Measurements from ENCODE around the gene IGFBP4. TPM values are rescaled to one million over a fixed set of nuclear protein-coding genes. Genes with fewer than 3 reads are reported as not detected.

Gene IGFBP4
- total RNA-seq, 1 experiment from 2014 or later, result 7.9 TPM

- Histone ChIP-seq H3K36me3 (no peaks in the 10 kb centered on the region), H3K4me3 (no peak overlapping the region), H3K9me3 (no peaks in the 10 kb centered on the region), H3K27me3 (0 out of 2 replicates have a peak, but pooled peaks cover 2% of the 10 kb centered on the region)
- no peak for DNase-seq
Observed at GRCh38 chr17:40460968-40461731, 17.9 kb downstream of the IGFBP4 start.

GRCh38 chr17:40461732-40462342 is 18.6 kb downstream of the IGFBP4 start:
- no peaks in the 10 kb centered on the region for H3K36me3 ChIP-seq
- no peak for DNase-seq
- H3K4me3 ChIP-seq, result no peak overlapping the region
- H3K27me3 ChIP-seq, result 0 out of 2 replicates have a peak, but pooled peaks cover 2% of the 10 kb centered on the region
- H3K9me3 ChIP-seq, result no peaks in the 10 kb centered on the region

DNA sequence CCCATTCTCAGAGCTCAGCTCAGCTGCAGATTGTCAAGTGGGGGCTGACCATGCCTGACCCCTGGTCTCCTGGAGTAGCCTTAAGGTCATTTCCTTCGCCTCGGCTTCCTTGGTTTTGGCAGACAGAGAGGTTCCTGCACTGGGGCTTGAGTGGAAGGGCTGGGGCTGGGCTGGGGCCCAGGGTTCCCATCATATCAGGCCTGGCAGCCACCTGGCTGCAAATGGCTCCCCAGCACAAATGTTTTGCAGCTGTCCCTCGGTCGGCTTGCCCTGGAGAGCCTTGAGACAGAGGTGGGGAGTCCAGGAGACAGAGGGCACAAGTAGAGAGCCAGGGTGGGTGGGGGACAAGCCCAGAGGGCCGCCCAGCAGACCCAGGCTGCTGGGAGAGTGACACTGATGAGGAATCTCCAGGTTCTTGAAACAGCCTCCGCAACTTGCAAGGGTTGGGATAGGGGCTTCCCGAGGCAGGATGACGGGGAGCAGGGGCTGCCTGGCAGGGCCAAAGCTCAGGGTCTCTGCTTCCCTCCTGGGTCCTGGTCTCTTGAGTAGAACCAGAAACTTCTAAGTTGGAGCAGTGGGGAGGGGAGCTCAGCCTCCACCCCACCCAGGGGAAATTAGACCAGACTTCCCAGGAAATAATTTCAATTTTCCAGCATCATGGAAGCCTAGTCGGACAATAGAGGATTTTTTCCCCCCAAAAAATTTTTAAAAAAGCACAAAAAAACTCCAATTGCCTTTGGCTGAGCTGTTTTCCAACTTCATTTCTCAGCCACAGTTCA is 19.3 kb downstream of the IGFBP4 start:
- DNase-seq, result no peak
- no peaks in the 10 kb centered on the region for H3K9me3 ChIP-seq
- no peak overlapping the region for H3K4me3 ChIP-seq
- H3K36me3 ChIP-seq, result no peaks in the 10 kb centered on the region
- H3K27me3 ChIP-seq, result 0 out of 2 replicates have a peak, but pooled peaks cover 2% of the 10 kb centered on the region

GRCh38 chr17:40463122-40463550 is 19.9 kb downstream of the IGFBP4 start:
- DNase-seq, result no peak
- no peak overlapping the region for H3K4me3 ChIP-seq
- 0 out of 2 replicates have a peak, but pooled peaks cover 2% of the 10 kb centered on the region for H3K27me3 ChIP-seq
- H3K36me3 ChIP-seq, result no peaks in the 10 kb centered on the region
- no peaks in the 10 kb centered on the region for H3K9me3 ChIP-seq

DNA sequence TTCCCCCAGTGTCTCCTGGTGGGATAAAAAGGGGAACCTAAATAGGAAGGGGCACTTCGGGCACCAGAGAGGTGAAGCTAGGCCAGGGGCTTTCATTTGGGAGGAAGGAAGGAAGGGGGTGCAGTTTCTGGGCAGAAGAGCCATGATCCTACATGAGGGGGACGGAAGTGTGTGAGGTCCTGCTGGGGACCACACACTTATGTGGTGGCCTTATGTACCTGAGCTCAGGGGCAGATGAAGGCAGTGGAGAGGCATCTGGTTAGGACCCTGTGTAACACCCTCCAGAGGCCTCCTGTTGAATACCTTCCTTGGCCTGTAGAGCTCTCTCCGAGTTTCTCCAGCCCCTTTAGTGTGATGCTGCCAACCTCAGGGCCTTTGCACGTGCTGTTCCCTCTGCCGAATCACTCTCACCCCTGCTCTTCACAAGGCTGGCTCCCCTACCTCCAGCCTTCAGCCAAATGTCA is 21.2 kb downstream of the IGFBP4 start:
- Histone ChIP-seq H3K27me3 (0 out of 2 replicates have a peak, but pooled peaks cover 2% of the 10 kb centered on the region), H3K36me3 (no peaks in the 10 kb centered on the region), H3K4me3 (no peak overlapping the region), H3K9me3 (no peaks in the 10 kb centered on the region)
- no peak for DNase-seq

- no peak for DNase-seq
- Histone ChIP-seq H3K9me3 (no peaks in the 10 kb centered on the region), H3K36me3 (no peaks in the 10 kb centered on the region), H3K4me3 (no peak overlapping the region), H3K27me3 (0 out of 2 replicates have a peak, but pooled peaks cover 2% of the 10 kb centered on the region)
Observed at GRCh38 chr17:40466298-40466971, 23.2 kb downstream of the IGFBP4 start.

DNA sequence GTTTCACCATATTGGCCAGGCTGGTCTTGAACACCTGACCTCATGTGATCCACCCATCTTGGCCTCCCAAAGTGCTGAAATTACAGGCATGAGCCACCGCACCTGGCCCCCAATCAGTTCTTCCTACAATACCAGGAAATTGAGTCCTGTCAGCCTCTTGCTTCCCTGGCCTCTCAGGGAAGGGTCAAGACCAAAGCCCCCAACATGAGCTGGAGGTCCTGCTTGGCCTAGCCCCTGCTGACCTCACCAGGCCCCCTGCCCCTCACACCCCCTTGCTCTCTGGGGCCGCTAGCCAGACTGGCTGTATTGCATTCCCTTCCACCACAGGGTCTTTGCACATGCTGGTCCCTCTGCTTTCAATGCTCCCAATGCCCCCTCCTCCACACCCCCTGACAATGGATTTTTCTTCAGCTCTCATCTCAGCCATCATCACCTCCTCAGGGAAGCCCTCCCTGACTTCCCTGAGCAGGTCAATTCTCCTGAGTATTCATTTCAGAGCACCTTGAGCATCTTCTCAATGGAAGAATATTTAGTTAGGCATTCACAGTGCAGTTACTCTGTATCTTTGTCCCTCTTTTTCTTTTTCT is 24.1 kb downstream of the IGFBP4 start:
- no peaks in the 10 kb centered on the region for H3K36me3 ChIP-seq
- no peak overlapping the region for H3K4me3 ChIP-seq
- H3K9me3 ChIP-seq, result no peaks in the 10 kb centered on the region
- DNase-seq, result no peak
- 0 out of 2 replicates have a peak, but pooled peaks cover 2% of the 10 kb centered on the region for H3K27me3 ChIP-seq

GRCh38 chr17:40468560-40468959 is 25.3 kb downstream of the IGFBP4 start:
- Histone ChIP-seq H3K4me3 (no peak overlapping the region), H3K9me3 (no peaks in the 10 kb centered on the region), H3K27me3 (0 out of 2 replicates have a peak, but pooled peaks cover 2% of the 10 kb centered on the region), H3K36me3 (no peaks in the 10 kb centered on the region)
- no peak for DNase-seq

DNA sequence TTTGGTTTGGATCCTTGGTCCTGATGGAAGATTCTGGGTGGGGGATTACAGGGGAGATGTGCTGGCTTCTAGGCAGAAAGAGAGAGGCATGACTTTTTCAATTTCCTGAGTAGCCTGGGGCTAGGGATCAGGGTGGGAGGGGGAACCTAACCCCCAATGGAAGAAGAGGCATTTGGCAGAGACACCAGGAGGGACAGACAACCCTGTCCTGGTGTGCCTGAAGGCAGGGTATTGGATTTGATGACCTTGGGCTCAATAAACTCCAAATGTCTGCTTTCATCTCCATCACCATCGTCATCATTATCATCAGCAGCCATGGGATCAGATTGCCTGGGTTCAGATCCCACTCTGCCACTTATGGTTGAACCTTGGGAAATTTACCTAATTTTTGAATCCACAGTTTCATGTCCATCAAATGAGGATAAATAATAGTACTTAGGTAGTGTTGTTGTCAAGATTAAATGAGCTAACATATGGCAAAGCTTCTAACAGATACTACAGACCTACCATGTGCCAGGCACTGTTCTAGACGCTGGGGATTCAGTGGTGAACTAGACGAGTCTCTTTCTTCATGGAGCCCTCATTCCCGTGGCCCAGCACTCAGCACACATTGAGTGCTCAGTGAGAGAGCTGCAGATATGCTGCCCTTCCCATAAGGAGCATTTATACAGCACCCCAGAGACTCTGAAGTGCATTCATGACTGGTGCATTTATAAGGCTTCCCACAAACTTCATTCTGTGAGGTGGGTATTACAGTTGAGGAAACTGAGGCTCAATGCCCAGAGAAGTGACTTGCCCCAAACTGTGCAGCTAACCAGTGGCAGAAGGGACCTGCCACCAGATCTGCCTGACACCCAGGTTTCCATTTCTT is 26.8 kb downstream of the IGFBP4 start:
- no peaks in the 10 kb centered on the region for H3K36me3 ChIP-seq
- H3K9me3 ChIP-seq, result no peaks in the 10 kb centered on the region
- DNase-seq, result no peak
- 0 out of 2 replicates have a peak, but pooled peaks cover 2% of the 10 kb centered on the region for H3K27me3 ChIP-seq
- H3K4me3 ChIP-seq, result no peak overlapping the region

GRCh38 chr17:40470932-40471828 is 27.9 kb downstream of the IGFBP4 start:
- Histone ChIP-seq H3K4me3 (no peak overlapping the region), H3K27me3 (no peaks in the 10 kb centered on the region), H3K9me3 (no peaks in the 10 kb centered on the region), H3K36me3 (no peaks in the 10 kb centered on the region)
- no peak for DNase-seq

GRCh38 chr17:40471846-40472732 is 28.8 kb downstream of the IGFBP4 start:
- no peaks in the 10 kb centered on the region for H3K27me3 ChIP-seq
- no peaks in the 10 kb centered on the region for H3K9me3 ChIP-seq
- DNase-seq, result no peak
- H3K36me3 ChIP-seq, result no peaks in the 10 kb centered on the region
- H3K4me3 ChIP-seq, result no peak overlapping the region

DNA sequence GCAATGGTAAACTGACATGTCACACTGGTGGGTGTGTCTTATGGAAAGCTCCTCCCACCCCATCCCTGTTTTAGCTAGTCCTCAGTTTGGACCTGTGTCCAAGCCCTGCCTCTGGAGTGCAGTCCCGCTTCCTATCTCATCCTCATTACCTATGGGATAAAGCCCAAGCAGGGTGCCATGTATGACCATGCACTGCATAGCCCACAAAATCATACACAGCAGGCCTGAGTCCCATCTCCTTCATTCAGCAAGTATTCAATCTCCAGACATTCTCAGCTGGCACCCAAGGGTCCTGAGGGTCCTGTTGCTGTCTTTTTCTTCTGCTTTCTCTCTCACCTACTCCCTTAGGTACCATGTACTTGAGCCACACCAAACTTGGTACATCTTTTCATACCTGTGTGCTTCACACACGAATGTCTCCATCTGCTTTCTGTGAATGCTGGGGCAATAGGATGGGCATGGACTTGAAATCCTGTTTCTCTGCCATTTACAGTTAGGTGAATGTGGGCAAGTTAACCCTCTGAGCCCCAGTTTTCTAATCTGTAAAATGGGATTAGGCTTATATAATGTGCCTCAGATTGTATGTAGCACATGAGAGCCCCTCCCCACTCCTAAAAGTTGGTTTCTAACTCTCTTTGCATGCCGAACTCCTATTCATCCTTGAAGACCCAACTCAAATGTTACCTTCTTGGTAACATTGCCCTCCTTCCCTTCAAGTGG is 29.6 kb downstream of the IGFBP4 start:
- Histone ChIP-seq H3K9me3 (no peaks in the 10 kb centered on the region), H3K4me3 (no peak overlapping the region), H3K27me3 (no peaks in the 10 kb centered on the region), H3K36me3 (no peaks in the 10 kb centered on the region)
- no peak for DNase-seq
